Bone marrow (tissue), 2 donors: Measurements from ENCODE around the gene RPL4.

Source experiments
- DNase-seq, 2 donors: peaks; one replicate each; lab custom pipeline; 2025; lab: John Stamatoyannopoulos, UW

RPL4 gene

GRCh38 chr15:66456211-66456610 is 48.4 kb downstream of the RPL4 start:
- no peak for DNase-seq

- DNase-seq, result no peak
Measured at GRCh38 chr15:66454143-66454542, 50.5 kb downstream of the RPL4 start.

DNA sequence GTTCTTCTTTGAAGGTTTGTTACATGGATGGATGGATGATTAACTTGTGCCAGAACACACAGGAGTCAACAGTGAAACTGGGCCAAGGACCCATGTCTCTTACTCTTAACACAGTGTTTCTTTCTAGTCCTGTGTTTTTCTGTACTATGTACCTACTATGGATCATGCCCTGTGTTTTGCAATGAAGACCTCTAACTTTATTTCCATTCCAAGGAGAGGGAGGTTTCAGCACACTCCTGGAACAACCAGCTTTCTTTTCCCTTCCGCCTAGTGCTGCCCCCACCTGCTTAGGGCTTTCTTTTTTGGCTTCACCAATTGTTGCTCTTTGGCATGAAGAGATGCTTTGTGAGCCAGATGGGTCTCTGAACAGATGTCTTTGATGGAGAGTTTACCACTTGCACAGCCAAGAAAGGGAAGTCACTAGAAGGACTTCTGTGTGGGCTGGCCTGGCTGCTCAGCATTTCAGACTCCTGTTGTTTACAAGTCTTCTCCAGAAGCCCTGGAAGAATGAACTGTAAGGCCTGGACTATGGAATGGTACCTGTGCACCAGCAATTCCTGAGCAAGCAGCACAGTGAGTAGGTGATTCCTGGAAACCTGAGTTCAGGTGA is 51.6 kb downstream of the RPL4 start:
- DNase-seq, result no peak

DNA sequence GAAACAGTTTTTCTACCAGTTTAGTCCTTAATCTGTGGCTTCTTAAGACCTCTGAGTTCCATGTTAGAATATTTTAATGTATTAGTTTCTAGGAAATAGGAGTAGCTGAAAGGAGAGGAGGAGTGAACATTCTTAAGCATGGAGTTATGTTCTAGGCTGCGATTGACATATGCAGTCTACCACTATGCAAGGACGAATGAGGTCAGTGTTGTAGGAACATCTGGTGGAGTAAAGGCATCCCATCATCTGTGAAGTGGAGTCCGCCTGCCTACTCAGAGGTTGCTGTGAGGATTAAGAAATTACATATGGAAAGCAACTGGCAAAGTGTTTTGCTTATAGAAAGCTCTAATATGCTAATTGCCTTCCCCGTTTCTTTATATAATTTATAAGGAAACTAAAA is 52.2 kb downstream of the RPL4 start:
- no peak for DNase-seq
